ENCODE data around the gene PPP1CB.

- no peak for TF ChIP-seq EZH2 (IDR thresholded peaks at IDR 0.05; ENCODE audit: borderline replicate concordance)
- no peak for TF ChIP-seq CTCF (IDR thresholded peaks at IDR 0.05; ENCODE audit: poor library complexity)
These were observed 41.1 kb upstream of the PPP1CB start for GRCh38 chr2:28710545-28710944.

All from hepatocyte (in vitro differentiated cells).